Amniotic stem cell (primary cell): Measurements from ENCODE around the gene RGS7.
A peak's percentile ranks its signal among the peaks of the same experiment; 100 is the strongest.
"Not testable (repeated sequence)": the region's sequence is repeated elsewhere in the genome, so short reads cannot be mapped to it uniquely, and the experiment has no call there.

Experiments
- DNase-seq: peaks from one replicate; lab custom pipeline; 2025; lab: John Stamatoyannopoulos, UW

RGS7 gene

DNA sequence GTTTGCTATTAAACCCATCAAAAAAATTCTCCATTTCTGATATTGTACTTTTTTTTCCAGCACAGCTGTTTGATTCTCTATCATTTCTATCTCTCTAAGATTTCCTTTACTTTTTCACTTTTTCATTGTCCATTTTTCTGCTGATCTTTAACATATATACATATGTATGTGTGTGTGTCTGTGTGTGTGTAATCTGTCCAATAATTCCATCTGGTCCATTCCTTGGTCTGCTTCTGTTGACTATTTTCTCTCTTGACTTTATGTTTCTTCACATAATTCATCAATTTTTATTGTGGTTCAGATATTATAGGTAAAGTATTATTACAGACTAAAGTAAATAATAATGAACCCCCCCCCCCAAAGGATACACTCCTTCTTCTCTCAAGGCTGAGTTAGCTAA lies 84.2 kb downstream of the RGS7 start:
- DNase-seq, result no peak

GRCh38 chr1:241271427-241271826 lies 85.6 kb downstream of the RGS7 start:
- DNase-seq, result no peak

- DNase-seq, result no peak
Measured at GRCh38 chr1:241270016-241270415, 87.0 kb downstream of the RGS7 start.

GRCh38 chr1:241269116-241269515 lies 87.9 kb downstream of the RGS7 start:
- DNase-seq, result no peak

DNA sequence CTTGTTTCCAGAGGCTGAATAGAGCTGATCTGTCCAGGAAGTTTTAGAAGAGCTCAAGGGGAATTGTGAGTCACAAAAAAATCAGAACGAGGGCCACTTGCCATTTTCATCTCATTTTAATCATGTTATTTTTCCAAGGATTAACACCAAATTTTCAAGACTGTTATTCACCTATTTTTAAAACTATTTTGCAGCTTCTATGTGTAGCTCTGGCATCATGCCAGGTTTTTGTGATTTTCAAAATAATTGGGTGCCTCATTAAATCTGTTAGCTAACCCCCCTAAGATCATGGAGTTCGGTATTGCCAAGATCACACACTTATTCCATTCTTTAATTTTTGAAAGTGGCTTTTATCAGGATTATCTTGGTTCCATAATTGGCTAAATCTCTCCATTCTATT lies 90.9 kb downstream of the RGS7 start:
- no peak for DNase-seq

- DNase-seq, result no peak
Measured at GRCh38 chr1:241265428-241265827, 91.6 kb downstream of the RGS7 start.

DNA sequence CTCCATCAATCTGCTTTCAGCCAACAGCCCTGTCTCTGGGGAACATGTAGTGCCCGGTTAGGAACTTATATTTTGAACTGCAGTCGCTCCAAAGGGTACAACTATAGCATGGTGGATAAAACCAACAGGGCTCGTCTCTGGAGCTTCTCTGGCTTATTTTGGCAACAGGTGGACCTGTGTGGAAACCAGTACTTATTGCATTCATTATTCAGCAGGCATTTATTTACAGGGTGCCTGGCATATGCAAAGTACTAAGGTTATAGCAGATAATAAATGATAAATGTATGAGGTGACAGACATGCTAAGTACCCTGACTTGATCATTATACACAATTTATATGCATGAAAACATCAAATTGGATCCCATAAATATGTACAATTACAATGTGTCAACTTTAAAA lies 93.7 kb downstream of the RGS7 start:
- no peak for DNase-seq

DNA sequence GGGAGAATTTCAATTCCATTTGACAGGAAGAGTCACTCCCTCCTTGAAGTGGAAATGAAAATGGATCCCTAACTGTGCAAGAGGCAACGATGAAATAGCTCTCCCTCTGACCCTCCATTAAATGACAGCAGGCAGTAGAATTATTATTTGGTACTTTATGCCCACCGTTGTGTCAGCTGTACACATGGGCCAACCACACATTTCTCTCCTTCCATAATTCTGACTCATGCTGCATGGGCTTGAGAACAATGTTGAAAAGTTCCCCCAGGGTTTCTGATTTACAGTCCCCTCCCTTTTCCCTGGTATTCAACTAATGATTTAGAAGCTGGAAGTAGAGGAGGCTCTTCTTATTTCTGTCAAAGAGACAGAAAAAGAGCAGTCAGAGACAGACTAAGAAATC lies 103.5 kb downstream of the RGS7 start:
- peak; percentile 23 for DNase-seq

DNA sequence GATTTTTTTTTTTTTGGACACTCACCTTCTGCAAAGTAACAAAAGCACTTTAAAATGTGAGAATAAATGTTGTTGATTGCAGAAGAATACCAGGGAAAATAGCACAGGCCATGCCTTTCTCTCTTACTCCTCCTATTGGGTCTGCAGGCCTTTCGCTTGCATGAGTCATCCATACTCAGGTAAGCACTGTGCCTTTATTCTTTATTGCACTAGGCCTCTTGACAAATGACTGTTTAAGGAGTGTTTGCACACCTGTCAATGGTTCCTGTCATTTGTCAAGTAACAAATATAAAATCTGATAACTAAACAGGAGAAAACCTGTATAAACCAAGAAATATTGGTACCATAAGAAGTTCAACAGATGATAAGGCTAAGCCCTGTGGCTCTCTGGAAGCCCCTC lies 106.5 kb downstream of the RGS7 start:
- DNase-seq, result no peak

DNA sequence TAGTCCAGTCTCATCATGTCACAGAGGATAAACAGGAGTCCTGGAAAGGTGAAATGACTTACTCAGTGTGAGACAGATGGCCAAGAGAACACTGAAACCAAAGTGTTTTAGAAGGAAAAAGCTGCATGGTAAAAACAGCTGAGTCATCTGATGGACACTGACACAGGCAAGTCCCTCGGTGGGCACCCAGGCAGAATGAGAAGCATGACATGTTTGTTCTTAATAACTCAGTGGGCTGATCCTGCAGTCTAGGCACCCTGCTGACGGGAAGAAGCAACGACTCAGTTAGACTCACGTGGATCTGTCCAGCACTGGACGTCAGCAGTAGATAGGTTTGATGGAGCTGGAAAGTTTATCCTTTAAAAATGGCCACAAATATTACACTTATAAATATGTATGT lies 116.9 kb downstream of the RGS7 start:
- DNase-seq, result no peak

DNA sequence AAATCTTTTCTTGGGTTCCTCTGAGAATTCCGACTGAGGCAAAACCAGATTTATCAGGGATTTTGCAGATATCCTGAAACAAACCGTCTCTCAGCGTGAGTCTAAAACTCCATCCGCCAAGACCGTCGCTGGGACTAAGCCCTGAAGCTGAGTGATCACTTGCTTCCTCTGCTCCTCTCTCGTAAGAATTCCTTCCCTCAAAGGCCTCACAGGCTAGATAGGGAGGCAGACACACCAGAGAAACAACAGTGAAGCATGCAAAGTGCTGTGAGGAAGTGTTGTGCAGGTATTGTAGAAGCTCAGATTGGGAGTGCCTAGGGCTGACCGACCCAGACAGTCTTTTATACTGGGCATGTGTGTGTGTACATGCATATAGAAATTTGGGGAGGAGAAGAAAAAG lies 119.1 kb downstream of the RGS7 start:
- no peak for DNase-seq

GRCh38 chr1:241235256-241235897 lies 121.6 kb downstream of the RGS7 start:
- DNase-seq, result no peak

DNA sequence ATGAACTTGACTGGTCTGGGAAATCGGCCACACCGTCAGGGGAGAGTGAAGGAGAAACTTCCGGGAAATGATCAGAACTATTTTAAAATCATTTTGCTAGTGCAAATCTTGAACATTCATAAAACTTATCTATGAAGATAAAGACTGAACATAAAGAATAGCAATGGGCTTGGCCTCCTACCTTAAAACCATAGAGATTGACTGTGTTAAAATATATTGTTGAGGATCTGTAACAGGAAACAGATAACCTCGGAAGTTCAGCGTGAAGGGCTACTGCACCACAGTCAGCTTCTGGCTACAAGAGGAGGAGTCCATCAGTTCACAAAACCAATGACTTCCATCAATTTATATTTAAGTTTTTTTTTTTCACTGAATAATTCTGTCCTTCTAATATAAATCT lies 127.3 kb downstream of the RGS7 start:
- DNase-seq, result no peak

GRCh38 chr1:241229216-241229615 lies 127.8 kb downstream of the RGS7 start:
- no peak for DNase-seq

GRCh38 chr1:241228339-241228738 lies 128.7 kb downstream of the RGS7 start:
- DNase-seq, result no peak

DNA sequence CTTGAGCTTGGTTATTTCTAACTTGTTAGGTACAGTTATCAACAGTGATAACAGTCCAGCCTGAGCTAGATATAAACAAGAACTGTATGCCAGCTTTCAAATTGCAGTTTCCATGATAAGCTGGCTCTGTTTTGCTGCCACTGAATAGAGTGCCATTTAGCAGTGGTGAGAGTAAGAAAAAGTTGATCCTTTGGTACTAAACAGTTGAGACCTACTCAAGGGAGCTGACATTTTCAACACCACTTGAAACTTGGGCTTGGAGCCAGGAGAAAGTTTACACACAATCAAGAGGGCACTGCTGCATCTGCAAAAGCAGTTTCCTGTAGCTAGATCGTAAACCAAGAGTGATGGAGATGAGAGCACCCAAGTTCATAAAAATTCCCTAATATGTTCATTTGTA lies 131.3 kb downstream of the RGS7 start:
- no peak for DNase-seq

DNA sequence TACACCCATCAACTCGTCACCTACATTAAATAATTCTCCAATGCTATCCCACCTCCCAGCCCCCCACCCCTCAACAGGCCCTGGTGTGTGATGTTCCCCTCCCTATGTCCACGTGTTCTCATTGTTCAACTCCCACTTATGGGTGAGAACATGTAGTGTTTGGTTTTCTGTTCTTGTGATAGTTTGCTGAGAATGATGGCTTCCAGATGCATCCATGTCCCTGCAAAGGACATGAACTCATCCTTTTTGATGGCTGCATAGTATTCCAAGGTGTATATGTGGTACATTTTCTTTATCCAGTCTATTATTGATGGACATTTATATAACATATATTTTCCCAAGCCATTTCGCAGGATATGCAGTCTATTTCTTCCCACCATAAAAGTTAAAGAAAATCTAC lies 132.8 kb downstream of the RGS7 start:
- not testable (repeated sequence) for DNase-seq

GRCh38 chr1:241222813-241223212 lies 134.2 kb downstream of the RGS7 start:
- DNase-seq, result not testable (repeated sequence)

DNA sequence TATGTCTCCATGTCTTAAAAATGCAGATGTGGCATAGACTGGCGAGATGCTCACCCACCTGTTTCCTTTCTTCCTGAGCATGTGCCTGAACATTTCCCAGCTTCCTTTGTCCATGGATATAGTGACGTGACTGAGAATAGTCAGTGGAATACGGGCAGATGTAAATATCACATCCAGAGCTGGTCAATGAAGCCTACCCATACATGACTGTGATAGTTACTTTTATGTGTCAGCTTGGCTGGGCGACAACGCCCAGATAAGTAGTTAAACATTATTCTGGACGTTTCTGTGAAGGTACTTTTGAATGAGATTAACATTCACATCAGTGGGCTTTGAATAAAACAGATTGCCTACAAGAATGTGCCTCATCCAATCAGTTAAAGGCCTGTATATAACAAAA lies 135.7 kb downstream of the RGS7 start:
- DNase-seq, result no peak

DNA sequence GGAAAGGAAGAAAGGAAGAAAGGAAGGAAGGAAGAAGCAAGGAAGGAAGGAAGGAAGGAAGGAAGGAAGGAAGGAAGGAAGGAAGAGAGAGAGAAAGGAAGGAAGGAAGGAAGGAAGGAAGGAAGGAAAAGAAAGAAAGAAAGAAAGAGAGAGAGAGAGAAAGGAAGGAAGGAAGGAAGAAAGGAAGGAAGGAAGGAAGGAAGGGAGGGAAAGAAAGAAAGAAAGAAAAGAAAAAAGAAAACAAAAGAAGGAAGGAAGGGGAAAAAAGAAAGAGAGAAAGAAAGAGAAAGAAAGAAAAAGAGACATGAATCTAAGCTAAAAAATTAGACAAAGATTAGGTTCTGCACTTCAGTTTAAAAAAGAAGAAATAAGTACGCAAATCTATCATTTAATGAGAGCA lies 136.1 kb downstream of the RGS7 start:
- DNase-seq, result not testable (repeated sequence)

GRCh38 chr1:241219449-241219848 lies 137.6 kb downstream of the RGS7 start:
- no peak for DNase-seq

- DNase-seq, result no peak
Measured at GRCh38 chr1:241217516-241217915, 139.5 kb downstream of the RGS7 start.

GRCh38 chr1:241215683-241216082 lies 141.3 kb downstream of the RGS7 start:
- DNase-seq, result no peak

DNA sequence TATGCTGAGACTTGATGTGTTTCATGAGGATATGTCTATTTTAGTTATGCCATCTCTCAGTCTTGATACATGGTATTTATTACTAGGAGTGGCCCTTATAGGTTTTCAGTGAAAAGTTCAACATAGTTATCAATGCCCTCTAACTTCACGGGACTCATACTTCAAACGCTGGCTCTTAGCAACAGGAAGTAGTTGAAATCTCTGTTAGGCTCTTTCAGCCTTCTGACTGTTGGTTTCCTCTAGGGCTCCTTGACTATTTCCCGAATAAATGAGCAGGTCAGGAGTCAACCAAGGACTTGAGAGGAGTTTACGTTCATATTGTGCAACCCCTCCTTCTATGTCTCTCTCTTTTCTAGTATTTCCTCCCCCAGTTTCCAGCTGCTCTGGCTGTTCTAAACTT lies 141.8 kb downstream of the RGS7 start:
- no peak for DNase-seq

GRCh38 chr1:241213139-241213538 lies 143.9 kb downstream of the RGS7 start:
- no peak for DNase-seq
